ENCODE data around the gene PRELID2.
A peak's percentile ranks its signal among the peaks of the same experiment; 100 is the strongest.
"Not testable (repeated sequence)": the region's sequence is repeated elsewhere in the genome, so short reads cannot be mapped to it uniquely, and the experiment has no call there.

Gene PRELID2

DNA sequence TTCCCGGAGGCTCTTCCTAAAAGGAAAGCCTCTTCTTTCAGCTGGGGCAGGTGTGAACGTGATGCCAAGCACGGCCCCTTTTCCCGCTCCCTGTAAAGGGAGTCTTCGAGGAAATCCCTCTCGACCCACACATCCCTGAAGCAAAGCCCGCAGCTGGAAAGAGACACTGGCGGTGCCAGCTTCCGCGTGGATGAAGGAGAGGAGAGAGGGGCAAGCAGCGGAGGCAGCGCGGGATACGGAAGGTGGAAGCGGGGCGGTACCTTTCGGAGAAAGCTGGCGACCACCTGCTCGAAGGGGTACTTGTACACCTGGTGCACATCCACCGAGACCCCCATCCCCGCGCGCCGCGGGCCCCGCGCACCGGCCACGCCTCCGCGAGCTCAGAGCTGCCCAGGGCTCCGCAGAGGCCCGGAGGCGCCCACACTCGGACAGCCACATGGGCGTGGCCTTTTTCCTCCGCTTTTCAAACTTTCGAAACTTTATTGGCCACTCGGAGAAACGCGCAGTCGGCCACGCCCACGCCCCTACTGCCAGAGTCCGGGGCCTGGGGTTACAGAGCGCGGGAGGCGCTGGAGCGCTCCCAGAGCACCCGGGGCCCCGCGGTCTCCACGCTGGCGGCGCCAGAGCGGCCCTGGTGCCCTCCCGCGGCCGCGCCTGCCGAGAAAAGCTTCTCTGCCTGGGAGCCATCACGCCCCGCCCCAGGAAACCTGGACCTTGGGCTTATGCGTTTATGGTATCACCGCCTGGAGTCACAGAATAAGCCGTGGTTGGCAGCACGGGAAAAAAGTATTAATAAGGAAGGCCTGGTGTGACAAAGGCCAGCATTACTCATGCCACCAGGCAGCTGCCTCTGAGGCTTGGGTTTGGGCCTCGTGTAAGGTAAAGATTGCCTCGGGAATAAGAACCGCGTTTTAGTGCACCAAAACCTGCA is at the start of gene PRELID2:
TSS of gene PRELID2 (minus strand) at position 426 of the 931 bp plus-strand sequence. CDS start at position 335, 91 bp downstream.
- DNase-seq = peak; percentile 23 to 24

DNA sequence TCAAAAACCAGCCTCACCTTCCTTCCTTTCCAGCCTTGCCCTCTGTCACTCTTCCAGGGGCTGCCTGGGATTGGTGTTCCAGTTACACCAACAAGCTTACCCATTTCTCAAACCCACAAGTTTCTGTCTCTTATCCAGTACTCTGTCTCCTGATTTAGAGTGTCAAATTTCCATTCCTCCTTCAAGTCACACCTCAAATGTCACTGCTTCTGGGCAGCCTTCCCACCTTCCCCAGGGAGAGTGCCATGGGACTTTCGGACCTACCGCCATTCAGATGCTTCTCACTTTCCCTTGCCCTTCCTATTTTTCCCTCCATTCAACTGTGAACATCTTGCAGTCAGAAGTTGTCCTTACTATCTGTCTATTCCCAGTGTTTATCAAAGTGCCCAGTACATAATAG is 39.6 kb upstream of the PRELID2 start:
- DNase-seq = no peak

DNA sequence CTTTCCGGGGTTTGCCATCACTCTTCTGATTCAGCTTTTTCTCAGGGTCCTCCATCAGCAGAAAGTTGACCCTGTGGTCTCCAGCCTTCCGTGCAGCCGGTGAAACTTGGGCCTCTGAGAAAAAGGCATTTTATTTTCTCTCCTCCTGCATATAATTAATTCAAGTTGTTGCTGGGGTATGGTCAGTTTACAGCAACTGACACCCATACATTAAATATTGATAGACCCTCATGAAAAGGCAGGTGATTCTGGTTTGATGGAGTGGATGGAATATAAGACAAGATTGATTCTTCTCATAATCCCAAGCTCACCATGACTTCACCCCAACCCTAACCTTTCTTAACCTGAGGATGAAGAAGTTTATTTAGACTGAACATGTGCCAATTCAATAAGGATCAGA is 37.8 kb upstream of the PRELID2 start, which contains the start of gene GRXCR2:
TSS of gene GRXCR2 (minus strand) at position 101 of the 400 bp plus-strand sequence. CDS start at position 55, 46 bp downstream.
- DNase-seq = no peak

DNA sequence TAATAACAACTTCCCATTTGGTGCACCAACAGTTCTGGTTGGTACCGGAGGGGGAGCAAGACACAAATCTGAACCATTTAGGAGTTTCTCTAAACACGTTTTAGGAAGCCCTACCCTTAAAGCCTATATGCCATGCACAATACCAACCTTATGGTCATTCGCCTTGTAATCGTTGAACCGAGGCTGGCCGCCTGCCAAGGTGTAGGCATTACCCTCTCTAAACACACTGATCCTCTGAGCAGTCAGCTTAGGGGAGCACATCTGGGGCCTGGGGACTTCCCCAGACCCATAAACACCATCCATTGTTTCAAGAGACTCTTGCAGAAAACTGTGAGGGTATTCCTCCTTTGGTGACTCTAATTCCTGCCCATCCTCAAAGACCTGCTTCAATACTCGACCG is 37.3 kb upstream of the PRELID2 start:
- DNase-seq = no peak

DNA sequence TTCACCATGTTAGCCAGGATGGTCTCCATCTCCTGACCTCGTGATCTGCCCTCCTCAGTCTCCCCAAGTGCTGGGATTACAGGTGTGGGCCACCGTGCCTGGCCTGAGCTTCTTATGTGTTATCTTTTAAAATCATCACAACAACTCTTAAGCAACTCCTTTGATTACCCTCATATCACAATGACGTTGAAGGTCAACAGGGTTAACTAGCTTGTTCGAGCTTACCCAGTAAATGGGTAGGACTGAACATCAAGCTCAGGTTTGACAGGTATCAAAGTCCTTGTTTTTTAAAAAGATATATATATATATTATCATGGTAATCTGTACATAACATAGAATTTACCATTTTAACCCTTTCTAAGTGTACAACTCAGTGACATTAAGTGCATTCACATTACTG is 34.6 kb upstream of the PRELID2 start:
- DNase-seq = no peak

DNA sequence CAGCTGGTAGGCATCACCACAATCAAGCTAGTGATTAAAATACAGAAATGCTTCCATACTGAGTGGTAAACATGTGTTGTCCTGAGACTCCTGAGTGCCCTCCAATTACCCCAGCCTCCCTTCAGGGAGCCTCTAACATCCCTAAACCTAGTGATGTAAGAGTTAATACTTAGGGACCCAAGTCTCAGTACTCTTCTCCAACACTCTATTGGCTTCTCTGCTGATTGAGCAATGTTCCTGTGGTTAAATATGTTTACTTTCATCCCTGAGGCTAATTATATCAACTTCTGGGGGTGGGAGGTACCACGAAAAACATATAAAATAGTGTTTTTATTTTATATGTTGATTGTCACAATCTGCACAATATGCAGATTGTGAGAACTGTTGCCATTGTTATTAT is 32.7 kb upstream of the PRELID2 start:
- no peak for DNase-seq

DNA sequence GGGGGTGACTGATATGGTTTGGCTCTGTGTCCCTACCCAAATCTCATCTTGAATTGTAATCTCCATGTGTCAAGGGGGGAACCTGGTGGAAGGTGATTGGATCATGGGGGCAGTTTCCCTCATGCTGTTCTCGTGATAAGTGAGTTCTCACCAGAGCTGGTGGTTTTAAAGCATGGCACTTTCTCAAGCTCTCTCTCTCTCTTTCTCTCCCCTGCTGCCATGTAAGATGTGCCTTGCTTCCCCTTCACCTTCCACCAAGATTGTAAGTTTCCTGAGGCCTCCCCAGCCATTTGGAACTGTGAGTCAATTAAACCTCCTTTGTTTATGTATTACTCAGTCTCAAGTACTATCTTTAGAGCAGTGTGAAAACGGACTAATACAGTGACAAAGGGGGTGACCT is 29.3 kb upstream of the PRELID2 start:
- not testable (repeated sequence) for DNase-seq

DNA sequence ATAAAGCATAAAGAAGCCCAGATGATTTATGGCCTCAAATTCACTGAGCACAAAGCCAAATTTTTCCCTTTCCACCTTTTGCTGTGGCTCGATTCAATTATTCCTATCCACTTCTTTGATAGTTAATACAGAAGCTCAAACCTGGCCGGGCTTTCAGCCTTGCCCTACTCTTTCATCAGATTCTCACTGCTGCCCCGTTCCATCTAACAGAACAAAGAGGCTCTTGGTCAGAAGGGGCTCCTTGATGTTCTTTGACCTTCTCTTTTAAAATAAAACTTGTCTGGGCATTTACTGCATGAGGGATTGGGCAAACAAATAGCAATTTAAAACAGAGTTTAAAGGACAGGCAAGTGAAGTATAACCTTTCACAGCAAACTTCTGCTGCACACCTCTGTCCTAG is 27.9 kb upstream of the PRELID2 start:
- DNase-seq = no peak

DNA sequence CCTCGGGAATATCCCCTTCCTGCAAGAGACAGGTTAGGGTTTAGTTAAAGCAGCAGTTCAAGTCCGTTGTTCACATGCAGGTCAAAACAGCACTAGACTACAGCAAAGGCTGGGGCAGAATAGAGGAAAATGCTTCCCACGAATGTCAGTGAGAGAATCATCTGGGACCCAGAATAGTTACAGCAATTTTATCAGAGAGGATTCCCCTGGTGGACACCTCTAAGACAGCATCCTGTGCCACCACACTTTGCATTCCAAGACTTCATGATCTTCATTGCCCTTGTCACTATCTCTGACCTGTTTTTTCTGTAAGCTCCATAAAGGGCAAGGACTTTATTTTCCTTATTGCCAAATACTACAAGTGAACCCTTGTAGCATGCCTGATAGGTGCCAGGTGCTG is 24.8 kb upstream of the PRELID2 start:
- no peak for DNase-seq

DNA sequence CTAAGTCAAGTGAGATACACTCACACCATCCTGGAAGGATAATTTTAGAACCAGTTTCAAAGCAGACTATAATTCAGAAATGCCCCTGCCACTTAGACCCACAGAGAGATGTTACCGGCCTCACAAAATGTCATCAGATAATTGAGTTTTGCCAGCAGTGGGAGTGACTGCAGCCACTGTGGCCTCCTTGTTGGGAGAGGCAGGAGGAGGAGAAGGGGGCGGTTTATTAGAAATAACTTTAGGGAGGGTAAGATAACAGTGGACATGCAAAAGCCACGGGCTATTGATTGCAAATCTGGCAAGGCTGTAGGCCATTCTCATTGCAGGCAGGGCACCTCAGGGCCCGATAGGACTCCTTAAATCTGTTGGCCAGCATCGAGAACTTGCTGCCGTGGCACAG is 24.3 kb upstream of the PRELID2 start:
- DNase-seq = no peak

DNA sequence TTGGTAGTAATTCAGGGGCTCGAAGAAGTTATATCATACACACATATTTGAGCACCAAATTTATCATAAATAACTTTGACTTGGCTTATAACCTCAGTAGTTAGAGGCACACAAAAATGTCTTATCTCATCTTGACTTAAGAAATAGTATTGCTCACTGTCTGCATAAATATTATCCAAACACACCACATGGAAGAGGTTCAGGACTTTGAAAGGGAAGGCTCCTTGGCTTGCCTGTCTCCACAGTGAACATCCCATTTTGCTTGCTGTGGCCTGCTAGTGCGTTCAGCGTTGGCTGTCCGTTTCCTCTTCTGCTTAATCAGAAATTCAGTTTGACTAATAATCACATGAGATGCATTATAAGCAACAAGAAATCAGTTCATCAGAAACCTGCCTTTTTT is 23.8 kb upstream of the PRELID2 start:
- no peak for DNase-seq

DNA sequence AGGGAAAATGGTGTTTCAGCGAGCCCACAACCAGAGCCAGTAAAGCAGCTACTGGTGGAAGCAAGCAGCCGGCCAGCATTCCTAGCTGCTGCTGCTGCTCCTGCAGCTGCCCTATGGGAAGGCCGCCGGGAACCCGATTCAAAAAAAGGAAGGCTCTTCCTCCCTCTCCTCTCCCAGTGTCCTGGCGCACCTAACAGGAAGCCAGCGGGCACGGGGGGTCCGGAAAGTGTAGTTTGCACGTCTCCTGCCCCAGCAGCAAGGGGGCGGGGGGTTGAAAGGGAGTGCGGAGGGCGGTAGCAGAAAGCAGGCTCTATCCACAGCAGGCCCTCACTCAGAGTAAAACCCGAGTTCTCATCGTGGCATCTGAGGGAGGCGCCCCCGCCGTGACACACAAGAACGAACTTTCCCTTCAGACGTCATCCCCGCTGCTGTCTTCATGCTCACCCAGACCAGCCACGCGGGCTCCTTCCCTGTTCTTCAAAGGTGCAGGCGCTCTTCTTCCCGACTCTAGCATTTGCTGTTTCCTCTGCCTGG is 21.2 kb upstream of the PRELID2 start:
- DNase-seq = no peak

DNA sequence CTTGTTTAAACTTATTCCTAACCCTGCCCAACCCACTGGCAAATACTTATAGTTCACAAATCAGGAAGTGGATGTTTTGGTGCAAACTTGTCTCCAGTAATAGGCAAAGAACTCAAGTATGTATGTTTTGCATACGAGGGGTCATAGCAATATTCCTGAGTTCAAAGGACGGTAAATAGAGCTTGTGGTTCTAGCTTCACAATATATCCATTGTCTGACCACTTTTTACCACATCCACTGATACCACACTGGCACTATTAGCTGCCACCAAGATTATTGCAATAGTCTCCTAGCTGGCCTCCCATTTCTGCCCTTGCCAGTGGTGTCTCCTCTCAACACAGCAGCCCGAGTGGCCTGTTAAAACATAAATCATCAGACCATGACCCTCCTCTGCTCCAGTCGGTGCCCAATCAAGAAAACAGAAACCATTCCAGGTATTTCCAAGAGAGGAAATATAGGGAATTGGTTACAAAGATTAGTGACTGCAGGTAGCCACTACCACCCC is 20.7 kb upstream of the PRELID2 start:
- no peak for DNase-seq

DNA sequence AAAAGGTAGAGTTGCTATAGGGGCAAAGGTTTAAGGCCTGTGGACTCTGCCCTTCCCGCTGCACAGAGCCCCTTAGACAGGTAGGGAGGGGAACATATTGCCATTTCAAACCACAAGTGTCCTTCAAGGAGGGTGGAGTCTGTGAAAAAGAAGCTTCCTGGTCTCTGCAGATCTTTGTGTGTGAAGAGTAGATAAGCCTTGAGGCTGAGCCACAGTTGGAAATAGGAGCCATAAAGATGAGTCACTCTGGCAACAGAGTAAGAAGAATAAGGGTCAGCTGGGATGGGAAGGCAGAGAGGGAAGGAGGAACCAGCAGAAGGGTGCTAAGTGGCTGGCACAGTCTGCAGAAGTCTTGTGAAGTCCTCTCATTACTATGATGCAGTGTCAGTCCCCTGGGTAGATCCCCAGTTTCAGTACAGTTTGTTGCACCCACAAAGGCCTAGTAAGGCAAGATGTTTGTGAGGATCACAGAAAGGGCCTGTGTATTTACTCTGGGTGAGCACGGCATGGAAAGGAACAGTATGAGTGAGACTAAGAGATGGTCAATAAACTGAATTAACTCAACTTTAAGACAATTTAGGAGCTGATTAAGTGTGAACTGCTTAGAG is 19.6 kb upstream of the PRELID2 start:
- DNase-seq = no peak

DNA sequence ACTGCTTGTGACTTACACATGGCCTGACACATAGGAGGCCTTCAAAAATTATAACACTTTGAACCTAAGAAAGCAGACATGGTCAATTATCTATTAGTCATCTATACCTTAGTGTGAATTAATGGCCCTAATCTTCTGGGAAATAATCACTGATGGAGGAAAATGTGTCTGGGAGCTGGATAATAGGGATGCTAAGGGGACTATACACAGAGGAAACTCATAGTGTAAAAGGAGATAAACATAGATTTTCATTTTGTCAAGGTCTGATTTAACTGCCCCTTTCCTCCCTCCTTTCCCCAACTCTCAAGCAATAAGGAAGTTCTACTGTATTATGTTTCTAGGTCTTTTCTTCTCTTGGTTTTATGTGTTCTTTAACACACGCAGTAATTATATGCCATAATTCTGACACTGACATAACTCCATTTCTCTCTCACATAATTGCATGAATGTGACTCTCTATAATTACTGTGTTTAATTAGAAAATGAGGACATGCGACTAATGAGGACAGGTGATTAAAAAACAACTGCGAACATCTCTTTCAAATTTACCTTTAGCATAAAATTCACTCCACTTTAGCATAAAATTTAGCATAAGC is 18.7 kb upstream of the PRELID2 start:
- DNase-seq = no peak

DNA sequence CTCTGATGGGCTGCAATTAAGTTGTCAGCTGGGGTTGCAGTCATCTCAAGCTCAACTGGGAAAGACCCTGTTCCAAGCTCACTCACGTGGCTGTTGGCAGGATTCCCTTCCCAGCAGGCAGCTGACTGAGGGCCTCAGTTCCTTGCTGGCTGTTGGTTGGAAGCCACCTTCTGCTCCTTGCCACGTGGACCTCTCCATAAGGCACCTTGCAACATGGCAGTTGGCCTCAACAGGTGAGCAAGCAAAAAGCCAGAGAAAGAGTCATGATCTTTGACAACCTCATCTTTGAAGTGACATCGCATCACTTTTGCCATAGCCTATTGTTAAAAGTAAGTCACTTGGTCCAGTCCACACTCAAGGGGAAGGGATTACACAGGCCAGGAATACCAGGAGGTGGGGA is 17.8 kb upstream of the PRELID2 start:
- DNase-seq = no peak

DNA sequence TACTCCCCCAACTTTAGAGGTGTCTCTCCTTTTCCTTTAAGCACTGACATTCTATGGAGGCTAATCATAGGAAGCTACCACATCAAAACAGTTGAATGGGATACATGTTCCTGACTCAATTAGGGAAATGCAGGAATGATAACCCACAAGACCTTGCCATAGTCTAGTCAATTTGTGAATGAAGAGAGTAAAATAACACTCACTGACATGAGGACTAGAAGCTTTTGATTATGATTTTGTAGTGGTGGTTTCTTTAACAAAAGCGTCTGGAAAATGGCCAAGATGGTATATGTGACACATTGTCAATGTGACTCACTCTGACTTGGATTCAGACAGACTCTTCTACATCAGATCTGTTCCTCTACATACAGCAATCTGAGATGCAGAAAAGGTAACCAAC is 13.7 kb upstream of the PRELID2 start:
- no peak for DNase-seq

DNA sequence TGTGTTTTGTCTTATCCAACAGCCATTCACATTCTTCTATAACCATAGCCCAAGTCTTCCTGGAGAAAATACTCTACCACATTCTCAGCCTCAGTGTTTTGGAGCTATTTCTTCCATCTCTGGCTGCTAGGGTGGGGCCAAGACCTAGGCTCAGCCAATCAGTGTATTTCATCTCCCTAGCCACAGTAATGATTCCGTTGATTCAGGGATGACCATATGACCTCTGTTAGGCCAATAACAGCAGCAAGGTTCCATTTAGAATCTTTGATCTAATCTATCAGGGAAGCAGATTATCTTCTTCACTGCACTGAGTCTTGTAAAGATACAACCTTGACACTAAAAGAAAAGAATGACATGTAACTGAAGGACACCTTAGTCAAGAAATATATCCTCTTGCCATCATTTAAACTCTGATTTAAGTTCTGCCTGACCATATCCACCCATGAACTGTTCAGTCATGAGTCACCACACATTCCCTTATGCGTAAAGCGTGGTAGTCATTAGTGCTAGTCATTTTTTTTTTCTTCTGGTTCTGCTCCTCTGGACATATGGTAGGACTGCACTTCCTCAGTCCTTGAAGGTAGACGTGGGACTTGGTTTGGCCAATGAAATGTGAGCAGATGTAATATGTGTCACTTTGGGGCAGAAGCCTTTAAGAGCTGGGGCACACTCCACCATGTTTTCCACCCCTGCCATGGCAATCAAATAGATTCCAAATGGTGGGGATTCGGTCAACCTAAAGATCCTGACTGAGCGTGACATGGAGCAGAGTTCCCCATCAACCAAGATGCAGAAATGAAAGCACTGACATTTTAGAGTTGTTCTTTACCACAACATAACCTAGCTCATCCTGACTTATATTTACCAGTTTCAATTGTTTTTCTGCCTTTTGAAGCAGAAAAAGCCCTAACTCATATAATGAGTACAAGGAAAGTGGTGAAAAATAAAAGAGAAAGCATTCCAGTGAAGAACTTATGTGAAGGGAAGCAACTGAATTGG is 12.7 kb upstream of the PRELID2 start:
- no peak for DNase-seq

DNA sequence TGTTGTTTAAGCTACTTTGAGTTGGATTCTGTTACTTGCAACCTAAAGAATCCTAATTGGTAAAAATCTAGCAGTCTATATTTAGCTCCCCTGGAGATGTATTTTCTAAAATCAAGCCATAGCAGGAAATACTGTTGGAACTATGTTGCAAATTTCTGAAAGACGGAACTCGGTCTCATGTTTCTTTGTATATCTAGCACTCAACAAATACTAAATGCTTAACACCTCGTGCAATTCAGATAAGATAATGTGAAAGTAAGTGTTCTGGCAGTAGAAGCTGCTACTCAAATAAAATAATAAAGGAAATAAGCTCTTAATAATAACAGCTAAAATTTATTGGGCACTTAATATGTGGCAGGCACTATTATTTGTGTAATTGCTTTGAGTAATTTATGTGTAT is 10.9 kb upstream of the PRELID2 start:
- no peak for DNase-seq

DNA sequence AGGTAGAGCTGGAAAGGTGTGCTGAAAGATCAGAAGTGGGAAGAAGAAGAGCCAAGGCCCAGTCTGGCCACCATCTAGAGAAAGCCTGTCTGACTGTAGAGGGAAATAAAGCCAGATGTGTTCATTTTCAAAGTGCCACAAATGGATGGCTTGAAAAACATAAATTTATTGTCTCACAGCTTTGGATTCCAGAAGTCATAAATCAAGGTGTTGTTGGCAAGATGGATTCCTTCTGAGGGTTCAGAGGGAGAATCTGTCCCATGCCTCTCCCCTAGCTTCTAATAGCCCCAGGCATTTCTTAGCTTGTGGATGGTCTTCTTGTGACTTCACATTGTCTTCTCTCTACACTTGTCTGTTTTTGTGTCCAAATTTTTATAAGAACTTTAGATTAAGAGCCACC is 6.2 kb upstream of the PRELID2 start:
- DNase-seq = no peak

DNA sequence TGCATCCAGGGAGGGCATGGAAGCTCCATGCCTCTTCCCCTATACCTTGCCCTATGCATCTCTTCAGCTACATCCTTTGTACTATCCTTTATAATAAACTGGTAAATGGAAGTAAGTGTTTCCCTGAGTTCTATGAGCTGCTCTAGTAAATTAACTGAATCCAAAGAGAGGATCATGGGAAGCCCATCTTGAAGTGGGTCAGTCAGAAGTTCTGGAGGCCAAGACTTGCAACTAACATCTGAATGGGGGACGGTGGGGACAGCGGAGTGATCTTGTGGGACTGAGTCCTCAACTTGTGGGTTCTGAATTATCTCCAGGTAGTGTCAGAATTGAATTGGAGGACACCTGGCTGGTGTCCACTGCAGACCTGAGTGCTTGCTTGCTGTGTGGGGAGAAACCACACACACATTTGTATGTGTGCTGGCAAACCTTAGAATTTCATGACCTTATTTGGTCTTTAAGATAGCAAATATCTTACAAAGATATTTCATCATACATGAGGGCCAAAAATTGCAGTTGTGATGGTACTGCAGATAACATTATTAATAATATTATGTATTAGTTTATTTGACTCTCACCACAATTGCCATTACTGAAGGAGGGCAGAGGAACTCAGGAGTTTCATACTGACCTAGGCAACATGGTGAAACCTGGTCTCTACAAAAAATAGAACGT is 5.5 kb upstream of the PRELID2 start:
- no peak for DNase-seq

DNA sequence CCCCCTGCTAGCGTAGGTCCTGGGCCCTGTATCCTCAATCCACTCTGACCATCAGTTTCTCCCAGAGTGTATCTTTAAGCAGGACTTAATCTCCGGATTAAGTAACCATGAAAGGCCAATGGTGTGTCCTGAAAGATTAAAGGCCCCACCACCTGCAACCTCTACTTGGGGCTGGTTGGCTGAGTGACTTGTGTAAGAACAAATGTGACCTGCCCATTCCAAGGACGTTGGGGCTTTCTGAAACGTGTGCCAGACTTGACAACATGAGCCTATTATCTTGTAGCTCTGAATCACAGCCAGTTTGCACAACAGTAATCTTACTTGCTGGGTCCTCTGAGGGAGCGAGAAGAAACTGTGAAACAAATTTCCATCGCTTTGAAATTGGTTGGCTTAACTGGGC is 3.1 kb upstream of the PRELID2 start:
- no peak for DNase-seq

All from activated CD4-positive, alpha-beta T cell treated with anti-CD3 and anti-CD28 coated beads, Interleukin-2, amount 50 U/mL, for 4 hours (primary cell).